Measurements from ENCODE around the gene DCUN1D2.
"Not testable (repeated sequence)": the region's sequence is repeated elsewhere in the genome, so short reads cannot be mapped to it uniquely, and the experiment has no call there.

DCUN1D2 gene

DNA sequence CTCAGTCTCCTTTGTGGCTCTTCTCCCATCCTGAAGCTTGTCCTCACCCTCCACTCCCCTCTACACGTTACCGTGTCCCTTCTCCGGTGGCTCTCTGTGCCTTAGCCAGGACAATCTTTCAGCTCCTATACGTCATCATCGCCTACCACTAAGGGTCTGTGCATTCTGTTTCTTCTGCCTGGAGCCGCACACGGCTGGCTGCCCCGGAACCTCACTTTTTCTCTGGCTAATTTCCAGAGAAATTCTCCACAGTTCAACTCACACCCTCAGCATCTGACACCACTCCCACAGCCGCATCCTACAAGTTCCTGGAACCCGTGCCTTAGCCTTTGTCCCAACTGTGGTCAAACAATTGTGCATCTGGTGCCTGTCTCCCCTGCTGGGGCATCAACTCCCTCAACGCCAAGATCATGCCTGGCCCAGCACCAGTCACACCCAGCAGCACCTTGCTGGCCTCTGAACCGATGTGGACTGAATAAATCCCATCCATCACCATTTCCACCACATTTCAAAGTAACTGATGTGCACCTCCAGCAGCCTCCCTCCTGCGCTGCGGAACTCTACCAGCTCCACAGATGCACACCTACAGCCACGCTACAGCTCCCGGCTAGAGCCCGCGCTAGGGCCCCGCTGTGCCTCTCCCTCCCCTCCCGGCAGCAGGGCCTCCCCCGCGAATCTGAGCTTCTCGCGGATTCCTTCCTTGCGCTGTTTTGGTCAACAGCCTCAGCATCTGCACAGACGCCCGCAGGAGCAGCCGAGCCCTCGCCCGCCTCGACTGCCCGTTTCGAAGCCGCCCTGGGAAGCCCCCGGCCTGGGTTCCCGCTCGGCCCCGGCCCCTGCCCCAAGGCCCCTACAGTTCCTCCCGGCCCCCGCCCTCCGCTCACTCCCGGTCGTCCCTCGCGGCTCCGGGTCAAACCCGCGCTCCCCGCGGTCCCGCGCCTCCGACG, 689 bp downstream of the DCUN1D2 start:
- peak; percentile 36 for DNase-seq

DNA sequence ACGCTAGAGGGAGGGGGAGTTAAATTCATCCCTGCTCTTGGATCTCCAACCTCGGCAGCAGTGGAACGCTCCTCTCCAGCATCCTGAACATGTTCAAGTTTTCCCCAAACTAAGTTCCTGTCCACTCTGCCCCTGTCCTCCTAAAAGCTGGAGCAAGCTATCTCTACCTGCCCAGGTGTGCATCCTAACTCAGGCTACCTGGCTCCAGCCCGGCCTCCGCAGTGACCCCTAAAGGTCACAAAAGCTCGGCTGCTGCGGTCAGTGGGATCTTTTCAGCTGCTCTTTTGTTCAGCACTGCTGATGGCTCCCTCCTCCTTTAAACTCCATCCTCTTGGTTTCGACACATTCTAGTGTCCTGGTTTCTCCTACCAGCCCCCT, 1.4 kb downstream of the DCUN1D2 start:
- peak; percentile 14 for DNase-seq

DNA sequence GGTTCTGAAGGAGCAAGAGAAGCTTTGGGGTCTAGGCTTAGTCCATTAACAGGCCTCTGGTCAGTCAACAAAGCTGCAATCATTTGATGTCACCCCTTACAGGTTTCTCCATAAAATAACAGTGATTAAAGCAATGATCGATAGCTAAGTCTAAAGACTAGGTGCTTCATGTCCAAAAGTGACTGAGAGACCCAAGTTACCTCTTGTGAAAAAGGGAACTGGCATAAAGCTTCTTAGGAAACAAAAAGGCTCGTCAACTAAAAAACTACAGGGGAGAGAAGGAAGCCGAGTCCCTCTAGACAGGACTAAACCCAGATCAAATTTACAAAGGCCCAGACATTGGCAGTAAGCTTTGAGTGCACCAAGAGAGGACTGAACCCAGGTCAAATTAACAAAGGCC, 2.2 kb downstream of the DCUN1D2 start:
- DNase-seq: no peak

DNA sequence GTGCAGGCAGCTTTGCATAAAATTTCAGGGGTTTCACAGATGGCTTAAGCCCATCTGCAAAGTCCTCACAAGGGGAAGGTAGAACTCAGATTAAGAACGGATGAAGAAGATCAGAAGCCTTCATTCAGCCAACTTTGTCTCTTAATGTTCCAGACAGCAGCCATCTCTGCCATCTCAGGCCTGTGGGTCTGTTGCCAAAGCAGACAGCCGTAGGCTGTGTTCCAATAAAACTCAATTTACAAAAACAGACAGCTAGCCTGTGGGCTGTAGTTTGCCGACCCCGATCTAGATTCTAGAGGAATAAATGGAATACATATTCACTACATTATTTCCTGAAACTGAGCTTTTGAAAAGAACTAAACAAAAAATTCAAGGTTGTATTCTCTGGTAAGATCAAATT, 3.8 kb downstream of the DCUN1D2 start:
- DNase-seq: no peak

DNA sequence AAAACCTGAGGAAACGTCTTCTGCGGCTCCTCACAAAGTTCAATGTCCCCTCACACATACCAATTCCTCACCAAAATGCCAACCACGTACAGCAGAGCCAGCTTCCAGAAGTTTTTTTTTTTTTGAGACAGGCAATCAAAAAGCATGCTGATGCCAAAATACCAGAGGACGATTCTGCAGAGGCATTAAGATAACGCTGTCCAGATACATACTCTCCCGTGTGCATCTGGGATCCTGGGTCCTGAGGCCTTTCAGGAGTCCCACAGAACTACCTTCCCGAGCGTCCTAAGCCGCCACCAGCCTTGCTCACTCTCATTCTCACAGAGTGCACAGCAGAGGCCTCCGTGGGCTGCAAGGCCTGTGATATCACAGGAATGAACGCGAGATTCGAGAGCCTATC, 5.0 kb downstream of the DCUN1D2 start:
- DNase-seq: no peak

DNA sequence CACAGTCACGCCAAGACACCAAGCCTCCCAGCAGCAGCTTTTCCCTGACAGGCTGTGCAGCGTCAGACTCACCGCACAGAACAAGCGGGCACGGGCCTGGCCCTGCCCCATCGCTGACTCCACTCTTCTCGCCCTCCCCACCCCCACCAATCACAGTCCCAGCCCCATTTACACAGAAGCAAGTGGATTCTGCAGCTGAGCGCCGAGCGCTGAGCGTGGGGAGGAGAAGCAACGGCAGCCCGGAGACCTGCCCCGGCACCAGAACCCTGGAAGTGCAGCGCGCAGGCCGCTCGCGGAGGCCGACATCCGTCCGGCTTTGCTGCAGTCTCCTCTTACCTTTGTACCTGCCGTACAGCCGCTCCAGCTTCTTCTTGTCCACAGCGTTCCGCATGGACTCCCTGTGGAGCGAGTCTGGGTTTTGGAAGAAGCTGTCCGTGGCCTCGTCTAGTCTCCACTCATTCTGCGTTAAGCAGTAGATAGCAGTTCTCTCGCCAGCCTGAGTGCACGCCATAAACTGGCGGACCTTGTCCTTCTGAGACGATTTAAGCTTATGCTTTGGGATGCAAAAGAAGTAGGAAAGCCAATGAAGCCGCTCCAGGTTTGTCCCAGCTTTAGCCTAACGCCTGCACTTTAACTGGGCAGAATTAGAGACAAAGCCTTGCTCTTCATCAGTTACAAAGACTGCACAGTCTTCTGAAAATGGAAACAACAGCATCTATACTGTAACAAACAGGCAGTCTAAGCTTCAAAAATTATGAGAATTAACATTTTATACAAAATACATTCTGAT, 6.8 kb downstream of the DCUN1D2 start:
- DNase-seq: no peak

DNA sequence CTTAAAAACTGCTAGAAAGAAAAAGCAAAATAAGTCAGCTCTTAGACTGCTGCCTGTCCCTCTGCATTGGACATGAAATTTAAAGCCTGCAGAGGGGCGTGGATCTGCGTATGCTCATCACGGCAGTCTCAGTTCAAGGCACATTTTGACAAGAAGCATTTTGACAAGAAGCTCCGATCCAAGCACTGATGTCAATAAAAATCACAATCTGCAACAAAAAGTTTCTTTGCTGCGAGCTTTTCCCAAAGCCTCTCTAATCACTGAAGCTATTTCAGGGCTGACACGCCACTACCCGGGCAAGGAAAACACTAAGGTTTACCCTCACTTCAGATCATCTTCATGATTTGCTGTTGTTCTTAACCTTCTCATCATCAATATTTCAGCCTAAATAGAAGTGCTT, 7.4 kb downstream of the DCUN1D2 start:
- DNase-seq: no peak

DNA sequence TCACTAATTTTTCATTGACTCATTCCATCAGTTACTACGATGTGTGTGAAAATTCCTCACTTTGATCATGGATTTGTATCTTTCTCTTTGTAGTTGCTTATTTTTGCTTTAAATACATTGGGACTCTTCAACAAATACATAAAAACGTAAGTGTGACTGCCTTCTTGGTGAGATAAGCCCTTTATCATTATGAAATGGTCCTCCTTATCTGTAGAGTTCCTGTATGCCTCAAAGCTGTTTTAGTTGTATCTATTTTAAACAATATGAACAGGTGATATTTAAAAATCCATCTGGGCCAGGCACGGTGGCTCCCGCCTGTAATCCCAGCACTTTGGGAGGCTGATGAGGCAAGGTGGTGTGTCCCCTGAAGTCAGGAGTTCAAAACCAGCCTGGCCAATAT, 11.3 kb downstream of the DCUN1D2 start:
- DNase-seq: no peak

DNA sequence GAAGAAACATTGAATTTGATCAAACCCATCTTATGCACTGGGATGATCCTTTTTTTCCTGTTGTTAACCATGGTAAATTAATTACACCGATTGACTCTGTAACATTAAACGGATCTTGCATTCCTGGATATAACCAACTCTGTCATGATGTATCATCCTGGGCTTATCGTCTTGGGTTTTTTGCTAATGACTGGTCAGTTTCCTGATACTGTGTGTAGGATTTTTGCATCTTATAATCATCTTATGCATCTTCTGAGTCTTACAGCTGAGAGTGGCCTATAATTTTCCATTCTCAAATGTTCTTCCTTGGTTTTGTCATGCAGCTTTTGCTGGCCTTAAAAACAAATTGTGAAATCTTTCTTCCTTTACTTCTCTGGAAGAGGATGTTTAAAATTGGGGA, 12.8 kb downstream of the DCUN1D2 start:
- no peak for DNase-seq

DNA sequence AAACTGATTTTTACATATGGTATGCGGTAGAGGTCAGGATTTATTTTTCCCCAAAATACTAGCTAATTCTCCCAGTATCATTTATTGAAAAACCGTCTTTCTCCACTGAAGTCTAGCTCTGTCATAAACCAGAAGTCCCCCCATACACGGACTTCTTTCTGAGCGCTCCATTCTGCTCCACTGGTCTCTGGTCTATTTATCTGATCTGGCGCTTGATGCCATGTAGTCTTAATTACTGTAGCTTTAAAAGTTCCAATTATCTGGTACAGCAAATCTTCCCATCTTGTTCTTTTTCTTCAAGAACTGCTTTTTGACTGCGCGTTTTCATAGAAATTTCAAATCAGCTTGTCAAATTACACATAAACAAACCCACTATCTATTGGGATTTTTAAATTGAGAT, 13.7 kb downstream of the DCUN1D2 start:
- DNase-seq: no peak

DNA sequence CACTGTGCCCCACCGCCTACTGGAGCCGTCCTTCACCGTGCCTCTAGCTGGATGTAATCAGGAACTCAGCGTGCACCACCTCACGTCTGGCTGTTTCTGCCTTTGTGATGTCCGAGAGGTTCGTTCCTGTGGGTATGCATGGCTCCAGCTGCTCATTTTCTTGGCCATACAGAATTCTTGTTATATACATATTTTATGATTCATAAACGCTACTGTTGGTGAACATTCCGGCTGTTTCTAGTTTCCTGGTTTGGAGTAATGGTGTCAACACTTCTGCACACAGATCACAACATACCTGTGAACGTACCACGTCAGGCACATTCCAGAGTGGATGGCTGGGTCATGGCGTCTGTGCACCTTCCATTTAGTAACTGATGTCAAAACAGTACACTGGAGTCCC, 14.6 kb downstream of the DCUN1D2 start:
- DNase-seq: no peak

DNA sequence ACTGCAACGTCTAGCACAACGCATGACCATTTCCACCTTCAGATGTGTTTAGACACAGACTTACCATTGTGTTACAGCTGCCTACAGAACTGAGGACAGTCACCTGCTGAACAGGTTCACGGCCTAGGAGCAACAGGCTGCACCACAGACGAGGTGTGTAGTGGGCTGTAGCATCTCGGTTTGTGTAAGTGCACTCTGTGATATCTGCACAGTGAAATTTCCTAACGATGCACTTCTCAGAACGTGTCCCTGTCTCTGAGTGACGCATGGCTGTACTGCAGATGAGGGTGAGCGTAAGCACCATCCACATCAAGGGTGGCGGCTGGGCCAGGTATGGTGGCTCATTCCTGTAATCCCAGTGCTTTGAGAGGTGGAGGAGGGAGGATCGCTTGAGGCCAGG, 15.2 kb downstream of the DCUN1D2 start:
- no peak for DNase-seq

DNA sequence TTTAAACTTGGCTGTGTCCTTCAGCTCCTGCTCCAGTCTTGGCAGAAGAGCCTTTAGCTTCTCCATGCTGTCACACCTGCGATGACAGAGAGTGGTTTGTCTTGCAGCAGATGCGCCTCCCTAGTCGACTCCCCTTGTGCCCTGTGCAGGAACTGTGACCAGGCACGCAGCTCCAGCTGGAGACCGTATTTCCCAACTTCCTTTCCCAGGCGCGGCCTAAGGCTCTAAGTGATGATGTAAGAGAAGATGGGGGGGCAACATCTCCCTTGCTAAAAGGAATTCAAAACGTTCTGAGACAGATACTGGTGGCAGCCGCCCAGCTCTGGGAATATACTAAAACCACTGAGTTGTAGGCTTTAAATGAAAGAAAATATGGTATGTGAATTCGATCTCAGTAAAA, 16.3 kb downstream of the DCUN1D2 start:
- DNase-seq: no peak

DNA sequence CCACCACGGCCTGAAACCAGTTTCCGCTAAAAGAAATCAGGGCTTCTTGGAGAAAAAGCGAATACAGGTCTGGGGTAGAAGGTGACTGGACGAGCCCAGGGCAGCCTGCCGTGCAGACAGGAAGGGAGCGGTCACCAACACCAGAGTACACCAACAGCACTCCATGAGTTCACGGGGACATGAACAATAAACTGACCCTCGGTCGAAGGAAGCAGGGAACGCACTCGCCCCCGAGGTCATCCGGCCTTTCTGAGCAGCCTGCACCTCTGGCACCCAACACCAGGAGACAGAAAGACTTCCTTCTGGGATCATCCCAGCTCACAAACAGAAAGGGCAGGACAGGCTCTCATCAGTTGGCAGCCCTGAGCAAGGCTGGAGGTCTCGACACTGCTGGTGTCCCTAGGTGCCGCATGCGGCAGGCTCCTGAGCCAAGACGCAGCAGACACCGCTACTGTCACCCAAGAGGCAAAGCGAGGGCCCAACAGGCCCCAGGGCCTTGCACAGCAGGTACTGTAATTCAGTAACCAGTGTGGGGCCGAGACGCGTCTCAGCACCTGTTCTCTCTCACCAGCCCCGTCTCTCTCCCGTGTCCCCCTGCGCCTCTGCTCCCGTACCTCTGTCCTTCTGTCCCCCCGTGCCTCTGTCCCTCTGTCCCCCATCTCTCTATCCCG, 18.0 kb downstream of the DCUN1D2 start:
- no peak for DNase-seq

DNA sequence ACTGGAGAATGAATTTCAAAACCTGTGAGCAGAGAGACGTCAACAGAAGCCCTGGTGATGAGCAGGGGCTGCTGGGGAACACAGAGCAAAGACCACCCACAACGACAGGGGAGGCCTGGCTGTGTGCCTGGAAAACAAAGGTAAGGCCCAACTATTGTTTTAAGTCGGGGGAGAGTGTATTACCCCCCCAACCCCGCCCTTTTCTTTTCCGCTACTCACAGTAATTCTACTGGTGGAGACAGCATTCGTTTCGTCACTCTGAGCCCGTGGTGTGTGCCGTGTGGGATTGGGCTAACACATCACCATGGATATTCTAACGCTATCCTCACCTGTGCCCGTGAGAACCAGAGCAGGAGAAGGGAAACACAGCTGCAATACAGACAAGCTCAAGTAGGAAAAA, 18.7 kb downstream of the DCUN1D2 start:
- no peak for DNase-seq

DNA sequence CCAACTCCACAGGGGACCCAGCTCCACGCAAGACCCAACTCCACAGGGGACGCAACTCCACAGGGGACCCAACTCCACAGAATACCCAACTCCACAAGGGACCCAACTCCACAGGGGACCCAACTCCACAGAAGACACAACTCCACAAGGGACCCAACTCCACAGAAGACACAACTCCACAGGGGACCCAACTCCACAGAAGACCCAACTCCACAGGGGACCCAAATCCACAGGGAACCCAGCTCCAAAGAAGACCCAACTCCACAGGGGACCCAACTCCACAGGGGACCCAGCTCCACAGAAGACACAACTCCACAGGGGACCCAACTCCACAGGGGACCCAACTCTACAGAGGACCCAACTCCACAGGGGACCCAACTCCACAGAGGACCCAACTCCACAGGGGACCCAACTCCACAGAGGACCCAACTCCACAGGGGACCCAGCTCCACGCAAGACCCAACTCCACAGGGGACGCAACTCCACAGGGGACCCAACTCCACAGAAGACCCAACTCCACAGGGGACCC, 19.8 kb downstream of the DCUN1D2 start:
- DNase-seq: not testable (repeated sequence)

DNA sequence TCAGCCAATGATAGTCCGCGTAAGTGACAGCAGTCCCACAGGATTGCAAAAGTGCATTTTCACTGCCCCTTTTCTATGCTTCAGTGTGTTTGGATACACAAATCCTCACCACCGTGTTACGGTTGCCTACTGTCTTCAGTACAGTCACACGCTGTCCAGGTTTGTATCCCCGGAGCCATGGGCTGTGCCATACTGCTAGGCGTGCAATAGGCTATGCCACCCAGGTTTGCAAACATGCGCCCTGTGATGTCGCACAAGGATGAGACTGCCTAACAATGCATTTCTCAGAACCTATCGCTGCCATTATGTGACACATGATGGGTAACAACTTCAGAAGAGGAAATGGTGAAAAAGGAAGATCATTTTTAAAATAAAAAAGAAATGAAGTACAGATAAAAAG, 20.4 kb downstream of the DCUN1D2 start:
- no peak for DNase-seq

DNA sequence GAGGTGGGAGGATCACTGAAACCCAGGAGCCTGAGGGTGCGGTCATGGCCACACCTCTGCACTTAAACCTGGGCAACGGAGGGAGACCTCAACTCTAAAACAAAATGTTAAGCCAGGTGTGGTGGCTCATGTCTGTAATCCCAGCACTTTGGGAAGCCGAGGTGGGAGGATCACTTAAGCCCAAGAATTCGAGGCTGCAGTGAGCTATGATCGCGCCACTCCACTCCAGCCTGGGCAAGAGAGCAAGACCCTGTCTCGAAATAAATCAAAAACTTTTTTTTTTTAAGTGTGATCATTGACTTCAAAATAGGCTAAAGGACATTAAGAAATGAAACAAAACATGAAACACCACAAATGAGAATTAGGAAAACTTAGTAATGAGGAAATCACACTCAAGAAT, 20.9 kb downstream of the DCUN1D2 start:
- no peak for DNase-seq

DNA sequence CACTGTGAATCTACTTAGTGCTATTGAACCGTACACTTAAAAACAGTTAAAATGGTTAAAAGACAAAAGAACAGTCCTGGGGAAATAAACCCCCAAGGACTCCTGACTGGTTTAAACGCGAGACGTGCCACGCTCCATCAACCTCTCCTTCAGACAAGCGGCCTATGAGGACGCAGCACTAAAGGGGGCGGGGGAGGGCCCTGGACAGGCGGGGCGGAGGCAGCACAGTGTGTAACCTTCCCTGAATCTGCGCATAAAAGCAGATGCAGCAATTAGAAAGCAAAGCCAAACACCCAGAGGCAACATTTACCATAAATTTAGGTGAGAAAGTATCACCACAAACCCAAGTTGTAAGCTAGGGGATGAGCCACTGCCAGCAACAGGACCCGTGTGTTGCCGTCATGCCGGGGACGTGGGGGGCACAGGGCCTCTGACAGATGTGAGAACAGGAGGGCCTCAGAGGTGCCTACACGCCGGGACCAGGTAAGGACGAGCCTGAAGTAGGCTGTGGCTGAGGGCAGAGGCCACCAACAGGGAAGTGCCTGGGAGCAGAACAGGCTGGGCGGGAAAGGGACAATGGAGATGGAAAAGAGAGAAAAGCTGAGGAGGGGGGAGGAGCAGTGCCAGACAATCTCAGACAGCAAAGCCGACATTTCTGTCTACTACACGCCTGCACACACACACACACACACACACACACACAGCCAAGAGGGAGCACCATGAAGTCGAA, 21.9 kb downstream of the DCUN1D2 start:
- DNase-seq: no peak

DNA sequence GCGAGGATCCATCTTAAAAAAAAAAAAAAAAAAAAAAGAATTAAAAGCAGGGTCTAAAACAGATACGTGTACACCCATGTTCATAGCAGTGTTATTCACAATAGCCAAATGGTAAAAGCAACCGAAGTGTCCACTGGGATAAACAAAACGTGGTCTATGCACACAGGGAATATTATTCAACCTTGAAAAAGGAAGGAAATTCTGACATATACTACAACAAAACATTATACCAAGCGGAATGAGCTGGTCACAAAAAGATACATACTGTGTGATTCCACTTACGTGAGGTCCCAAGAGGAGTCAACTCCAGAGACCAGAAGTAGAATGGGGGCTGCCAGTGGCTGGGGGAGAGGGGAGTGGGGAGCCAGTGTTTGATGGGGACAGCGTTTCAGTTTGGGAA, 22.5 kb downstream of the DCUN1D2 start:
- DNase-seq: no peak

DNA sequence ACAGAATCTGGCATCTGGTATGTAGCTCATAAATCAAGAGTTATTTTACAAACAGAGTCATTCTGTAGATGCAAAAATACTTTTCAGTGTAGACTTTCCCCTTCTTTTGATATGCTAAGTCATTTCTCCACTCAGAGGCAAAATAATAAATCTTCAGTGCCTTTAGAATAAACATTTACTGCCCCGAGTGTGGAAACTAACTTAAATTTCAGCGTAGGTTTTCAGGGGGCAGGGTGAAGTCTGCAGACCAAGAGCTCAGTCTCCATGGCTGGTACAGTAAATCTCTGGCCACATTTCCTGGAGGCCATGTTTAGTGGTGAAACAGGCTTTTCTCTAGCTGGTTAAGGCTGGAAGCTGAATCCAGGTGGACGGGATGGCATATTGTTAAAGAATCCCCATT, 24.1 kb downstream of the DCUN1D2 start:
- no peak for DNase-seq

DNA sequence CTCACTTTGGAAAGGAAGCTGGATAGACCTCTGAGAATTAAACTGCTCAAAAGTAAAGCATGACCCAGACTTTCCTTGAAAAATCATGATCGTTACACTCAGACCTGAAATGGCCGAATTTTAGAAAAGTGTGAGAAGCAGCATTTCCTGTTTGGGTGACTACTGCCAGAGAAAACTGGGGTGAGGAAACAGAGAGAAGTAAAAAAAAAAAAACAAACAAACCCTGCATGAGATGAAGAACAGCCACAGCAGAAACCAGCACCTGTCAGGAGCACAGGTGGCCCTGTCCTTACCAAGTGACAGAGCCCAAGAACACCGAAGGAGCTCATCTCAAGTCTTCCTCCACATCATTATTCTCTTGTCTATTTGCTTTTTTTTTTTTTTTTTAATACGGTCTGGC, 25.2 kb downstream of the DCUN1D2 start:
- DNase-seq: no peak

DNA sequence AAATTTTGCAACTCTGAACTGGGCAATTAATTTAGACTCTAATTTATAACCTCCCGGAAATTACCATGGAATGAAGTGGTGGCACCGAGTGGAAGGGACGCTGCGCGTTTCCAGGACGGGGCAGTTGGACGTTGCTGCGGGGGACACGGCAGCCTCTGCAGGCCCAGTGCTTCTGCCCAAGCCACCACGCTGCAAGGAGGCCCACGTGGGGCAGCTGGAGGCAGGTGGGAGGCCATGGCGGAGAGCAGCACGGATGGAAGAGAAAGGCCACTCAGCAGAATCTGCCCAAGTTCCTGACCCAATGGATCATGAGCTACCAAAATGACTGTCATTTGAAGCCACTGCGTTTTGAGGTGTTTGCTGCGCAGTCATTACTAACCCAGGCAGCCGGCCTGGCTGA, 26.0 kb downstream of the DCUN1D2 start:
- DNase-seq: no peak
